NCI-H1105 treated with DMSO at 0.1 percent for 48 hours (cell line): ENCODE measurements around the gene SLC26A1.

Experiments used
- DNase-seq: peaks from one replicate; lab custom pipeline; 2025; lab: John Stamatoyannopoulos, UW

Gene SLC26A1

GRCh38 chr4:998096-998691 lies 5.0 kb upstream of the SLC26A1 start:
- DNase-seq, result no peak

DNA sequence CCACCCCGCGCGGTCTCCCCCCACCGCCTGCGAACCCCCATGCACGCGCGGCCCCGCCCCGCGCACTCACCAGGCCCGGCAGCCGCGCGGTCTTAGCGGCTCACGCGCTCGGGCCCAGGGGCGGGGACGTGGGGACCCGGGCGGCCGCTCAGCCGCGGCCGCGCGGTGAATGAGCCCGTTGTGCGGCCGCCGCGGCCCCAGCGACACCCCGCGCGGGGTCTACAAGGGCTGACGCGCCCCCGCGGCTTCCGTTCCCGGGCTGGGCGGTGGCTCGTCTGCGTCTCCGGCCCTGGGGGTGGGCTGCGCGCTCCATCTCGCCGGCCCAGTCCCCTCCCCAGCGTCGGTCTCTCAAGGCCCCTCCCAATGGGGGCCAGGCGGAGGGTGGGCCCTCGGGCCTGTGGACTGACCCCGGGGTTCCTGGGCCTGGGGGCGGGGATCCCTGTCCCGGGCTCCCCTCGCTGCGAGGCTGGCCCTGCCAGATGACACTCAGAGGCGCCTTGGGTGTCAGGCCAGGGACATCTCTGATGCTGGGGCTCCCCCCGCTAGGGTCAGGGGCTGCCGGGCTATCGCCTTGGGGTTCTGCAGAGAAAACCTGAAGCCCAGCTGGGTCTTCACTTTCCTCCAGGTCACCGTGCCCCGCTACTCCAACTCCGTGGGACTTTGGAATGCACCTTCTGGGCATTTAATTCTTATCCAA lies 4.3 kb upstream of the SLC26A1 start:
- no peak for DNase-seq

- DNase-seq, result no peak
These were observed 3.8 kb upstream of the SLC26A1 start for GRCh38 chr4:996997-997374.

DNA sequence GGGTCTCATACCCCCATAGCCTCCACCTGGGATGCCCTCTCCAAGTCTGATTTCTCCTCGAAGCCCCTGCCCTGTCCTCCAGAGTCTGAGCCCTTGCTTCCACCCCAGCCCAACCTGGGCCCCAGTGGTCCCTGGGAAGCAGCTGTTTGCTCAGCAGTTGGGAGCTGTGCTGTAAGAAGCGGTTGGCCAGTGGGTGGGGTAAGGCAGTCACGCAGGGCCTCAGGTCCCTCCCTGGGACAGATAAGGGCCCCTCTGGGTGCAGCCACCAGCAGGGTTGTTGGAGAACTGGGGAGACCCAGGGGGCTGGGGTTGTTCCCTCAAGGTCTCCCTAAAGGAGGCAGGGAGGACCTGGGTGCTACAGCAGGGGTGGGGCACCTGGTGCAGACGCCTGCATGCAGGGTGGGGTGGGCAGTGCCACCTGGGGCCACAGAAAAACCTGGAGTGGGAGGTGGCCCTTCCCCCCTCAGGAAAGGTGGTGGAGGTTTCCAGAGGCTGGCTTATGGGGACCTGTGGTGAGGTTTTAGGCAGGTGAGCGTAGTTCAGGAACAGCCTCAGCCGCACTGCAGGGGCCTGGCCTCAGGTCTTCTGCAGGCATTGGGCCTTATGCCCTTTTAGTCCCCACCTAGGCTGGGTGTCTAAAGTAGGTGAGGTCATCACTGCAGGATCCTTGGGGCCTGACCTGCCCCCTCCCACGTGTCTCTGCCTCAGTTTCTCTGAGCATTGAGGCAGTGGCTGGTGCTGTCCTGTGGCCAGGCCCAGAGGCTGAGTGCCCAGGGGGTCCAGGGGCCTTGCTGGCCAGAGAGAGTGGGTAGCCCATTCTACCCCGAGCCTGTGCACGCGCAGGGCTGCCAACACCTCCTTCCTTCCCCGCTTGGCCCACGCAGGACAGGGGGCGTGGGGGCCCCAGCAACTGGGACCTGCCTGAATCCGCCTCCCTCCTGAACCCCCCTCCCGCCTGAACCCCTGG lies 3.1 kb upstream of the SLC26A1 start:
- no peak for DNase-seq

GRCh38 chr4:995311-996026 lies 2.3 kb upstream of the SLC26A1 start:
- DNase-seq, result no peak

DNA sequence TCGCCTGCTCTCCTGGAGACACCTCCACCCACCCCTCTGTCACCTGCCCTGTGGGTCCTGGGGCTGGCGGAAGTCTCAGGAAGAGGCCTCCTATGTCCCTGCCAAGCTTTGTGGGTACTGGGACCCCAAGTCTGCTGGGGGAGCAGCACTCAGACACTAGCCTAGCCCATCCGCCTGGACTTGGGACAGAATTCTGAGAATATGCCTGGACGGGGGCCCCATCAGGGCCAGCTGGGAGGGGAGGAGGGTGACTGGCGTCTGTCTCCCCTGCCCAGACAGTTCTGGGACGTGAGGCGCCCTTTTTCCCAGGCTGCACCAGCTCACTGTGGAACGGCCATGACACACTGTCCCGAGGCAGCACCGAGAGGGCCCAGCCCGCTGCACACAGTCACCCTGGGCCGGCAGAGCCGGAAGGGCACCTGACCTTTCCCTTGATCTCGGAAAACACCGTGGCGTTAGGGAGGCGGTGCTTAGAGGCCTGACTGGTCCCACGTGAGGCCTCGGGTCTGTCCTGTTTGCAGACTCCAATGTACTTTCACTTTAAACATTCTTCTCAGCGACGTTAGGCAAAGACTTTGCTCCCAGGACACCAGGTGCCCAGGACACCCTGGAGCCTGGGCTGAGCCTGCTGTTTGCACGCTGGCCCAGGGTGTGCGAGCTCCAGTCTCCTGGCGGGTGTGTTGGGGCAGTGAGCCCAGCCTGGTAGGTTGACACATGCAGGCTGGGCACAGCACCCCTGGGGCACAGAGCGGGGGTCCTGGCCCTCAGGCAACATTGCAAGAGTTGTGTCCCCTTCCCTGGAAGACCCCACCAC lies 700 bp downstream of the SLC26A1 start:
- DNase-seq, result no peak

DNA sequence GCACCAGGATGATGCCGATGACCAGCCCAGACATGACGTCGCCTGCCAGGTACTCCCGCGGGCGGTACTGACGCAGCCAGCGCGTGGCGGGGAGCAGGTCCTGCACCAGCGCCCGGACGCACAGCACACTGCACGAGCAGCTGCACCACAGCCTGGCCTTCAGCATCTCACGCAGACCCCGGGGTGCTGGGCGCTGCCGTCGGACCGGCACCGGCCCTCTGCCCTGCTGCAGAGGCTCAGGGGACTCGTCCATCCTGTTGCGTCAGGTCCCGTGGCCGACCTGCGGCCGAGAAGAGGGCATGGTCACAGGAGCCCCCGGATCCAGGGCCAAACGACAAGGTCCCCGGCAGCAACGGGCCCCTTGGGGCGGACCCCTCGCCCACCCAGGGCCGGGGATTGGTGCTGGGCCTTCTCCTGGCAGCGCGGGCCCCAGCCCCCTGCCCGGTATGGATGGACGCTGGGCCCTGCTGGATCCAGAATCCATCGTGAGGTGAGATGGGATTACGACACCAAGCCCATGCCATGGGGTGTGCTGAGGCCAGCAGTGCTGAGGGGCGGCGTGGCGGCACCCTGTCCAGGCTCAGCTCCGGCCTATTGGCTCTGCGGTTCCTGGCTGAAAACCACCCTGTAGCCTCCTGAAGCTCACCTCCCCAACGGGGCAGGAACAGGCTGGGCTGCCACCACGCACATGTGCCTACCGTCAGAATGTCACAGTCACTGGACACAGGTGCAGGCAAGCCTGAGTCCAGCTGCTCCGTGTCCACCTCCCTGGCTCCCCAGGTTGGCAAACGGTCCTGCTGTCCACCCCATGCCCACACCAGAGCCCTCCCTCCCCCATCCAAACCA lies 1.5 kb downstream of the SLC26A1 start:
- no peak for DNase-seq

- DNase-seq, result no peak
These were observed 2.3 kb downstream of the SLC26A1 start for GRCh38 chr4:990746-991367.

DNA sequence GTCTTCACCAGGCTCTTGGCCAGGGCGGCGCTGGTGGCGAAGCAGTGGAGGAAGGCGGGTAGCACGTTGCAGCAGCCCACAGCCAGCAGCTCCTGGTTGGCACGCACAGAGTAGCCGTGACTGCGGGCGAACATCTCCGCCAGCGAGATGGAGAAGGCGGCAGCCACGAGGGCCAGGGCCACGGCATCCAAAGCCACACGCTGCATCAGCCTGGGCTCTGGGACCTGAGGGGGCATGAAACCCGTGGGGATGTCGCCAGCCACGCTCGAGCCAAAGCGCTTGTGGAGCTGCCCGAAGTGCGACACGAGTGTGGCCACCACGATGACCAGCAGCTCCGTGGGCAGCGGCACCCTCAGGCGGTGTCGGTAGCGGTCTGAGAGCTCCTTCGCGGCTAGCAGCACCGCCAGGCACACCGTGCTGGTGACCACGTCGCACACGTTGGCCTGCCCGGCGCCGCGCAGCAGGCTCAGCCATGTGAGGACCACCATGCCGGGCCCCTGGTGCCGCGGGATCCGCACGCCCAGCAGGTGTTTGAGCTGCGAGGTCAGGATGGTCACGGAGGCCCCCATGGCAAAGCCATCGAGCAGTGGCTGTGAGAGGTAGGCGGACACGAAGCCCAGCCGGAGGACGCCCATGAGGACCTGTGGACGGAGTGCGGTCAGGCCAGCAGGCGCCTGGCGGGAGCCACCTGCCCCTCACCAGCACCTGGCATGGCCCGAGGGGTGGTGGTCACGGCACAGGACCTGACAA lies 3.3 kb downstream of the SLC26A1 start:
- DNase-seq, result no peak

DNA sequence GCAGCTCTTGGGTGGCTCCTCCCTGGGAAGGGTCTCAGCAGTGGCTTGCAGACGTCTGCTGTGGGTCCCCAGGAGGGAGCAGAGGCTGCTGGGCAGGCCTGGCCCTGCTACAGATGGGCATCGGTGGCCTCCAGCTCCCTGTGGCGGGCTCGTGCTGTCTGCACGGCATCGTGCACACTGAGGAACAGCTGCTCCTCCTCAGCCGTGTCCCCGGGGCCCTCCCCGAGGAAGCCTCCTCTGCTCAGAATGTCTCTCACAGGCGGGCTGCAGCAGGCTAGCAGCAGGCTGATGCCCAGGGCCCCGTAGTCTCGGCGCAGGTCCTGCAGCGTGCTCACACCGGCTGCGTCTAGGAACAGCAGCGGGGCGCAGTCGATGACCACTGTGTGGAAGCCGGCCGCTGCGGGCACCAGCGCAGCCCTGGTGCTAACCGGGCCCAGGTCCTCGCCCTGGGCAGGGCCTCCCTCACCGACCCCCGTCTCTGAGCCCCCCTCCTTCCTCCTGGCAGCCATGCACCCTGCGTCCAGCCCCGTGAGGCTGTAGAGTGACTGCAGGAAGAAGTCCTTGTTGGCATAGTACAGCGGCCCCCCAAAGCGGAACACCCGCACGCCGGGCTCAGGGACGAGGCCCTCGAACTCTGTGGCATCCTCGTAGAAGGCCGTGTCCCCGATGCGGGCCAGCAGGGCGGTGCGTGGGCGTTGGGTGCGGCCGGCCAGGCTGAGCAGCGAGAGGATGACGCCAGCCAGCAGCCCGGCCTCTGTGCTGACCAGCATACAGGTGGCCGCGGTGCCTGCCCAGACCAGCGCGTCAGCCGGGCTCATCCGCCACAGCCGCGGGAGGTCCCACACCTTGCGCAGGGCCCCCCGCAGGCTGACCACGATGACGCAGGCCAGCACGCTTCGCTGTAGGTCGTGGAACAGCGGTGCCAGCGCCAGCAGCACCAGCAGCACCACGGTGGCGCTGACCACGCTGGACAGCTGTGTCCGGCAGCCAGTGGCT lies 4.2 kb downstream of the SLC26A1 start:
- DNase-seq, result no peak

DNA sequence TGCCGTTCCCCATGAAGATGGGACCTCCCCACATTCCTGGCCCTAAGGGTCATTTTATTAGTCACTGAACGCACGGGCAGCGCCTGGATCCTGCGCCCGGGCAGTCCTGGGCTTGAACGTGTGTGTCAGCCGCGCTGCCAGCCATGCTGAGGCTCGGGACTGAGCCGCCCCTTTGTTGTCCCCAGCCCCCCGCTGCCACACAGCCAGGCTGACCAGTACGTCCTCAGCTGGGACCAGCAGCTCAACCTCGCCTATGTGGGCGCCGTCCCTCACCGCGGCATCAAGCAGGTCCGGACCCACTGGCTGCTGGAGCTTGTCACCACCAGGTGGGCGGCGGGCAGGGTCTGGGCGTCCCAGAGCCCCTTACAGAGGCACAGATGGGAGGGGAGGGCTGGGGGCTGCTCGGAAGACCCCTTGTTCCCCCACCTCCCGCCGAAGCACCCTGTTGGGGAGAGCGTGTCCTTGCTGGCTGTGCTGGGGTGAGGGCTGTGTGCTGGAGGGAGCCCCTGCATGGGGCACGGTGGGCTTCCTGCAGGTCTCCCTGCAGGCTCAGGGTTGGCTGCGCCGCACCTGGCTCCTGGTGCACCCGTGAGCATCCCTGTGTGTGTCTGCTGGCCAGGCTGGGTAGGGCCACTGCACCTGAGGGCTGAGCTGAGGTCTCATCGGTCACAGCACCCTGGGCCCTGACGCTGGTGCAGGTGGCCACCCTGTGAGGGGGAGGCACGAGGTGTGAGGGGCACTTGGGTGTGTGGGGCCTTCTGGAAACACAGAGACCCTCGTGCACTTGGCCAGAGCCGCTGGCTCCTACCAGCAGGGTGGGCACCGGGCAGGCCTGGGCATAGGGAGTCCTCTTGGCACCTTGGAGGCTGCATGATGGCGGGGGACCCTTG lies 5.3 kb downstream of the SLC26A1 start:
- no peak for DNase-seq

DNA sequence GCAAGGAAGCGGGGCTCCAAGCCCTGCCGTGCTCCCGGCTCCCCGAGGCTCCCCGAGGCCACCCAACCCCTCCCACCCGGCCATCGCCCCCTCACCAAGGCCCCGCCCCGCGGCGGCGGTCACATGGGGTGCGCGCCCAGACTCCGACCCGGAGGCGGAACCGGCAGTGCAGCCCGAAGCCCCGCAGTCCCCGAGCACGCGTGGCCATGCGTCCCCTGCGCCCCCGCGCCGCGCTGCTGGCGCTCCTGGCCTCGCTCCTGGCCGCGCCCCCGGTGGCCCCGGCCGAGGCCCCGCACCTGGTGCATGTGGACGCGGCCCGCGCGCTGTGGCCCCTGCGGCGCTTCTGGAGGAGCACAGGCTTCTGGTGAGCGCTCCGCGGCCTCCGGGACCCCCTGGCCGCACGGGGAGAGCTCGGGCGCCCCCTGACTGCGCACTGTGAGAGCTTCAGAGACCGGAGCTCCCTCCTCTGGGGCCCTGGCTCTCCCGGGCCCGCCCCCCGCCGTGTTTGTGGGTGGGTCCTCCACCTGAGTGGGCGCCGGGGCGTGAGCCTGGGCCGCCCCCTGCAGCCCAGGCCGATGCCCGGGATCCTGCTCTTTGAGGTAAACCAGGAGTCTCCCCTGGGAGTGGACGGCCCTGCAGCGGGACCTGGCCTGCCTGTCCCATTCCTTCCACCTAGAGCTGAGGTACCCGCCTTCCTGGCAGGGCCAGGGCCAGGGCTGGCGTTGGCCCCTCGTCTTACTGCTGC lies 6.2 kb downstream of the SLC26A1 start, which contains the start of gene IDUA:
Gene IDUA, plus strand, starts transcription at position 166 of the 745 bp plus-strand sequence. Its CDS starts 41 bp downstream, at position 207.
- DNase-seq, result peak; percentile 28

DNA sequence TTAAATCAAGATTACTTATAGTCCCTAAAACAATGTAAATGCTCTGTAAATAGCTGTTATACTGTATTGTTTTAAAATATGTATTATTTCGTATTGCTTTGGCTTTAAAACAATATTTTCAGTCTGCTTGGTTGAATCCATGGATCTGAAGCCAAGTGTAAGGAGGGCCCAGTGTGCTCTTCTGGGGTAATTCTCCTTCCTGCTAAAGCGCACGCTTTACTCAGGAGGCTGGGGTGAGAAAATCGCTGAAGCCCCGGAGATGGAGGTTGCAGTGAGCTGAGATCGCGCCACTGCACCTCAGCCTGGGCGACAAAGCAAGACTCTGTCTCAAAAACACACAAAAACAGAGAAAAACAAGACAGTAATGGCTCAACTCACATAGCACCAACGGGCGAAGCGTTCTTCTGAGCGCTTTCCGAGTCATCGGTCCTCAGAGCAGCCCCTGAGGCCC lies 6.8 kb downstream of the SLC26A1 start:
- DNase-seq, result no peak

GRCh38 chr4:985123-985830 lies 7.9 kb downstream of the SLC26A1 start:
- no peak for DNase-seq

DNA sequence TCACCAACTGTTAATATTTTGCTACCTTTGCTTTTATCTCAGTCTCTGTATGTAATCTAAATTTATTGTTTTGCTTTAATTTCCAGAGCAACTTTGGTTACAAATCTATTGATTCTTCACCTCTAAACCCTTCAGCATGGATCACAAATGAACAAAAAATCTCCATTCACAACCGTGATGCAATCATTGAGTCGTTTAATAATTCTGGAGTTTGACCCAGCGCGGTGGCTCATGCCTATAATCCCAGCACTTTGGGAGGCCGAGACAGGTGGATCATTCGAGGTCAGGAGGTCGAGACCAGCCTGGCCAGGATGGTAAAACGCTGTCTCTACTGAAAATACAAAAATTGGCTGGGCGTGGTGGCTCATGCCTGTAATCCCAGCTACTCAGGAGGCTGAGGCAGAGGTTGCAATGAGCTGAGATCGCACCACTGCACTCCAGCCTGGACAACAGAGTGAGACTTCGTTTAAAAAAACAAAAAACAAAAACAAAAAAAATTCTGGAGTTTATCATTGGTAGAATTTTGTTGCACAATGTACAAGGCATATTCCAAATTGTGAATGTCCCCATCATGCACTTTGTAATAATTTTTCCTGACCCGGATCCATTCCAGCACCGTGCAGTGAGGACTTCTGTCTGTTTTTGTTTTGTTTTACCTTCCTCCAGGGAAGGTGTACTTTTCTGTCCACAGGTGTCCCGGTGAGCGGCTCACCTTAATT lies 8.7 kb downstream of the SLC26A1 start:
- DNase-seq, result no peak
